Gastroesophageal sphincter (tissue), 4 donors: ENCODE results near the gene CD274. TPM values are rescaled to one million over a fixed set of nuclear protein-coding genes. Genes with fewer than 3 reads are reported as not detected.

Source experiments
- ATAC-seq: fragments of 150-250 bp; one replicate; pipeline ENCODE4 v1.9.1; 2016; ENCODE audit warnings: mild to moderate bottlenecking, moderate library complexity
- H3K27ac ChIP-seq, 4 donors: fragments of 200-600 bp; sonication (generic) in 3 of 4; 1 replicate in 3 of 4; 2 replicates in 1 of 4; pipeline ENCODE4 v1.5.1; 2016 to 2019
- H3K27me3 ChIP-seq: fragments of 200-600 bp; sonication (generic); one replicate; pipeline ENCODE4 v1.5.1; 2019
- H3K36me3 ChIP-seq, 2 donors: fragments of 200-600 bp; sonication (generic); one replicate each; pipeline ENCODE4 v1.5.1; 2019; ENCODE audit warnings: control low read depth in 1 of 2
- H3K4me1 ChIP-seq, 3 donors: fragments of 200-600 bp; sonication (generic); 1 replicate in 2 of 3; 2 replicates in 1 of 3; pipeline ENCODE4 v1.5.1; 2016 to 2019; ENCODE audit warnings: control low read depth in 2 of 3
- H3K4me3 ChIP-seq, 2 donors: fragments of 200-600 bp; sonication (generic); one replicate each; pipeline ENCODE4 v1.5.1; 2019; ENCODE audit warnings: mild to moderate bottlenecking in 1 of 2, moderate library complexity in 1 of 2
- H3K9me3 ChIP-seq, 3 donors: fragments of 200-600 bp; sonication (generic); one replicate each; pipeline ENCODE4 v1.5.1; 2017 to 2019; ENCODE audit warnings: control low read depth in 2 of 3
- EP300 ChIP-seq: sonication (generic); formaldehyde crosslinking; IDR thresholded peaks from one replicate; pipeline ENCODE4 v1.6.1; 2017; ENCODE audit warnings: antibody characterized with exemption, mild to moderate bottlenecking
- POLR2A ChIP-seq, 2 donors: fragments of 450-650 bp; IDR thresholded peaks; one replicate each; pipeline ENCODE4 v1.6.1; 2017; ENCODE audit warnings: antibody characterized with exemption in 2 of 2, mild to moderate bottlenecking in 2 of 2, moderate library complexity in 1 of 2
- POLR2AphosphoS5 ChIP-seq: sonication (generic); formaldehyde crosslinking; IDR thresholded peaks from one replicate; pipeline ENCODE4 v1.6.1; 2017; ENCODE audit warnings: antibody characterized with exemption
- WGBS, 2 donors: methylation state at CpG; one replicate each; pipeline ENCODE4 v1.1.5; 2018; ENCODE audit warnings: low coverage in 1 of 2; 5-methylcytosine and 5-hydroxymethylcytosine counted together
- total RNA-seq, 4 donors: library from RNA; depleted of rRNA; stranded (reverse); fragments of >200 nt; gene quantifications; one replicate each; pipeline ENCODE4 v1.1.0, GENCODE V29; 2016
- TF ChIP-seq, protein P1 (sequence below), 4 experiments: fragments of 200-600 bp in 2 of 4; fragments of 450-650 bp in 2 of 4; sonication (generic) in 1 of 4; IDR thresholded peaks; one replicate each; pipeline ENCODE4 v1.5.1; 2017 to 2019; ENCODE audit warnings: antibody characterized with exemption in 4 of 4, mild to moderate bottlenecking in 2 of 4, moderate library complexity in 2 of 4

Gene CD274
- total RNA-seq, 4 donors from 2014 or later, result 0.73 to 3.6 (median 2.7) TPM

DNA sequence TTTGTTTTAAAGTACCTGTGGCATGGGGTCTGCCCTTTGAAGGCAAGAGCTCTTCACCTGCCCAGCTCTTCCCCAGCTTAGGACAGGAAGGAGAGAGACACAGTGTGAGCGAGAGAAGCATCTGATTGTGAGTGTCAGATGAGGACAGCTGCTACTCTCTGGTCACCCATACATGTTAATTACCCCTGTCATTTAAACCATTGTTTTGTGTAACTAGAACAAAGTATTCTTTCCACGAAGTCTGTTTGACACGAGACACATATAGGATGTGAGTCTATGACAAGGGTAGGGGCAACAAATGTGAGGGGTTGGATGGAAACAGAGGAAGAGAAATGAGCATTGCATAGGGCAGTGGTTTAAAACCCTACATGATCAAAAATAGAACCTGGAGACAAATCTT lies 3.0 kb upstream of the CD274 start:
- no peak for ATAC-seq
- Histone ChIP-seq H3K27me3 (no peaks in the 10 kb centered on the region), H3K36me3 (no peaks in the 10 kb centered on the region), H3K9me3 (no peaks in the 10 kb centered on the region), H3K27ac (no peak overlapping the region), H3K4me1 (peaks cover 0 to 26% (median 6%) of the 10 kb centered on the region in 3 donors), H3K4me3 (no peak overlapping the region)
- WGBS, 2 donors, result 91 to 100% methylated on average over 1 to 3 of the region's 3 CpGs
- TF ChIP-seq, protein P1, sequence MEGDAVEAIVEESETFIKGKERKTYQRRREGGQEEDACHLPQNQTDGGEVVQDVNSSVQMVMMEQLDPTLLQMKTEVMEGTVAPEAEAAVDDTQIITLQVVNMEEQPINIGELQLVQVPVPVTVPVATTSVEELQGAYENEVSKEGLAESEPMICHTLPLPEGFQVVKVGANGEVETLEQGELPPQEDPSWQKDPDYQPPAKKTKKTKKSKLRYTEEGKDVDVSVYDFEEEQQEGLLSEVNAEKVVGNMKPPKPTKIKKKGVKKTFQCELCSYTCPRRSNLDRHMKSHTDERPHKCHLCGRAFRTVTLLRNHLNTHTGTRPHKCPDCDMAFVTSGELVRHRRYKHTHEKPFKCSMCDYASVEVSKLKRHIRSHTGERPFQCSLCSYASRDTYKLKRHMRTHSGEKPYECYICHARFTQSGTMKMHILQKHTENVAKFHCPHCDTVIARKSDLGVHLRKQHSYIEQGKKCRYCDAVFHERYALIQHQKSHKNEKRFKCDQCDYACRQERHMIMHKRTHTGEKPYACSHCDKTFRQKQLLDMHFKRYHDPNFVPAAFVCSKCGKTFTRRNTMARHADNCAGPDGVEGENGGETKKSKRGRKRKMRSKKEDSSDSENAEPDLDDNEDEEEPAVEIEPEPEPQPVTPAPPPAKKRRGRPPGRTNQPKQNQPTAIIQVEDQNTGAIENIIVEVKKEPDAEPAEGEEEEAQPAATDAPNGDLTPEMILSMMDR (IDR thresholded peaks at IDR 0.05), result no peak
- TF ChIP-seq POLR2A (IDR thresholded peaks at IDR 0.05) (no peak), POLR2AphosphoS5 (no peak), EP300 (no peak)

DNA sequence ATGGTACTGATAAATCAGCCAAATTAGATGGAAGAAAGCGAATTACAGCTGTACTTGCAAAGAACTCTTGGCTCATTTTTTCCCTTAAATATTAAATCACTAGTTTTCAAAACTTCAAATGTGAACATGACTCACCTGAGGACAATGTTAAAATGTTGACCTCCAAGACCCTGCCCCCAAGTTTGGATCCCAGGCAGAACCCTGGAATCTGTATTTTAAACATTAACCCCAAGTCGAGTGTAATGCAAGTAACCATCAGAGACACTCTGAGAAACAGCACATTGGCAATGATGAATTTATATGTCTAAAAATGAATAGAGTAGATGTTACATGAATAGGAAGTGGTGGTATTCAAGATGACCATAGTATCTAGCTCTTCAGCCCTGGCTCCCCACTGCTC lies 2.3 kb upstream of the CD274 start:
- Histone ChIP-seq H3K36me3 (no peaks in the 10 kb centered on the region), H3K4me3 (no peak overlapping the region), H3K9me3 (no peaks in the 10 kb centered on the region), H3K27me3 (no peaks in the 10 kb centered on the region), H3K4me1 (peaks cover 0 to 26% (median 6%) of the 10 kb centered on the region in 3 donors), H3K27ac (no peak overlapping the region)
- no peak for ATAC-seq
- 73 to 79% methylated on average over 2 of the region's 2 CpGs for WGBS, 2 donors
- TF ChIP-seq POLR2A (IDR thresholded peaks at IDR 0.05), result no peak
- TF ChIP-seq, protein P1 (IDR thresholded peaks at IDR 0.05), result no peak

DNA sequence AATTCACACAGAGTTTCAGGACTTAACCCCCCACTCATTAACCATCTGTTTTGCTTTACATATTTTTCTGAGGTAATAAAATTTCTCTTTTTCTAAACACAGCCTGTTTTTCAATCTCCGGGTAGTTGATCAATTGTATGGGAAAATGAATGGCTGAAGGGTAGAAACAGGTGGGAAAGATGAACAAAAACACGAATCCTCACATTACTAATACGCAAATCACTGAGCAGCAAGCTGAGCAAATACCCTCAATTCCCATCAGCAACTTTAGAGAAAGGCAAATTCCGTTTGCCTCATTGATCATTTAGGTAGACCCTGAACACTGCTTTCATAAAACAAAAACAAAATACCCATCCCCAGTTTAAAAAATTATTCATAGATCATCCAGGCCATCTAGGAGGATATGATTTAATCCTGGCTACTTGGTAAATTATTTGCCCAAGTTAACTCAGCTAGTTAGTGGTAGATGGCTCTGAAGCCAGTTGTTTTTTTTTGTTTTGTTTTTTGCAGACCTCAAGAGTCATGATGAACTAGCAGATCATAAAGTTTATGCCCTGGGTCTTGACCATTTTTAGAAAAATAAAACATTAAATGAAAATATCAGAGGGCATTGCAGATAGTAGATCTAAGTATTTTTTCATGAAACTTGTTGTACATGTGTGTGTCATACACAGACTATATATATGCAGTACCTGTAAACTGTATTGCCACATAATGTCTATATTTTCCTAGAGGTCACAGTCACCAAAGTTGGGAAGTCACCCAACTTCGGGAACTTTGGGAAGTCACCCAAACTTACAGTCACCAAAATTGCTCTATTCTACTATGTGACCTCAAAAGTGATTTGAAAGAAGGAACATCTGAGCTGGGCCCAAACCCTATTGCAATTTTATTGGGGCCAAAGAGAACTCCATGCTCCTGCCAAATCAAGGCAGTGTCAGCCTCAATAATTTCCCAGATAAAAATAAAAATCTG lies 1.6 kb upstream of the CD274 start:
- WGBS, 2 donors, result 73 to 90% methylated on average over 2 to 5 of the region's 5 CpGs
- ATAC-seq, result no peak
- H3K27ac ChIP-seq, result peak overlapping the region in 2 of 4 donors; percentile 78
- TF ChIP-seq EP300, result no peak
- no peak for TF ChIP-seq POLR2A (IDR thresholded peaks at IDR 0.05)
- TF ChIP-seq, protein P1 (IDR thresholded peaks at IDR 0.05), result no peak
- no peak for TF ChIP-seq POLR2AphosphoS5
- H3K4me1 ChIP-seq, result peaks cover 0 to 31% (median 6%) of the 10 kb centered on the region in 3 donors
- H3K4me3 ChIP-seq, result no peak overlapping the region
- no peaks in the 10 kb centered on the region for H3K9me3 ChIP-seq
- no peaks in the 10 kb centered on the region for H3K27me3 ChIP-seq
- no peaks in the 10 kb centered on the region for H3K36me3 ChIP-seq

DNA sequence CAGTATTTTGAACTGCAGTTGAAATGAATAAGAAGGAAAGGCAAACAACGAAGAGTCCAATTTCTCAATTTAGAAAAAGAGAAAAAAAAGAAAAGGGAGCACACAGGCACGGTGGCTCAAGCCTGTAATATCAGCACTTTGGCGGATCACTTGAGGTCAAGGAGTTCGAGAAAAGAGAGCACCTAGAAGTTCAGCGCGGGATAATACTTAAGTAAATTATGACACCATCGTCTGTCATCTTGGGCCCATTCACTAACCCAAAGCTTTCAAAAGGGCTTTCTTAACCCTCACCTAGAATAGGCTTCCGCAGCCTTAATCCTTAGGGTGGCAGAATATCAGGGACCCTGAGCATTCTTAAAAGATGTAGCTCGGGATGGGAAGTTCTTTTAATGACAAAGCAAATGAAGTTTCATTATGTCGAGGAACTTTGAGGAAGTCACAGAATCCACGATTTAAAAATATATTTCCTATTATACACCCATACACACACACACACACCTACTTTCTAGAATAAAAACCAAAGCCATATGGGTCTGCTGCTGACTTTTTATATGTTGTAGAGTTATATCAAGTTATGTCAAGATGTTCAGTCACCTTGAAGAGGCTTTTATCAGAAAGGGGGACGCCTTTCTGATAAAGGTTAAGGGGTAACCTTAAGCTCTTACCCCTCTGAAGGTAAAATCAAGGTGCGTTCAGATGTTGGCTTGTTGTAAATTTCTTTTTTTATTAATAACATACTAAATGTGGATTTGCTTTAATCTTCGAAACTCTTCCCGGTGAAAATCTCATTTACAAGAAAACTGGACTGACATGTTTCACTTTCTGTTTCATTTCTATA lies 602 bp upstream of the CD274 start:
- Histone ChIP-seq H3K4me3 (peak overlapping the region; percentile 59 to 95), H3K27me3 (no peaks in the 10 kb centered on the region), H3K36me3 (no peaks in the 10 kb centered on the region), H3K9me3 (no peaks in the 10 kb centered on the region), H3K4me1 (peaks cover 0 to 35% (median 6%) of the 10 kb centered on the region in 3 donors), H3K27ac (peak overlapping the region; percentile 67 to 78 (median 78))
- no peak for TF ChIP-seq EP300
- TF ChIP-seq POLR2A (IDR thresholded peaks at IDR 0.05), result no peak
- TF ChIP-seq, protein P1 (IDR thresholded peaks at IDR 0.05), result no peak
- no peak for TF ChIP-seq POLR2AphosphoS5
- ATAC-seq, result no peak
- 46 to 53% methylated on average over 14 to 15 of the region's 15 CpGs for WGBS, 2 donors
